ENCODE results near the gene RARA. TPM values are rescaled to one million over a fixed set of nuclear protein-coding genes. Genes with fewer than 3 reads are reported as not detected.

The RARA gene
- total RNA-seq (10 to 100 TPM; 14.1 to 41.4 (median 19.4) TPM), polyA plus RNA-seq (10 to 100 TPM; 15.5 to 22.0 TPM)
- long read RNA-seq, donor 1, partial matches to known transcripts = 6 of 9 reads
- long read RNA-seq, donor 1, other reads (novel, unspliced or antisense) = 2 of 9 reads
- long read RNA-seq, donor 2, partial matches to known transcripts = 6 of 14 reads
- long read RNA-seq, donor 2, other reads (novel, unspliced or antisense) = 2 of 14 reads
- long read RNA-seq, donor 3, partial matches to known transcripts = 2 of 8 reads
- long read RNA-seq, donor 3, other reads (novel, unspliced or antisense) = 3 of 8 reads

- Histone ChIP-seq H3K27ac (peak within 1 kb of the TSS in 10 of 12 donors; percentile 19 to 99 (median 70)), H3K27me3 (no peaks in the 10 kb centered on the region), H3K9me3 (no peaks in the 10 kb centered on the region), H3K36me3 (no peaks in the 10 kb centered on the region), H3K4me3 (peak within 1 kb of the TSS in 11 of 12 donors; percentile 25 to 66 (median 50)), H3K4me1 (peaks cover 21 to 89% (median 79%) of the 10 kb centered on the region in 12 donors)
- ATAC-seq (peak in 3 of 4 donors; percentile 23 to 47 (median 35)), DNase-seq (peak in 2 of 5 donors; percentile 48 to 69)
- intact Hi-C loops (cut with DNase I) = loop anchor here in 9 of 10 donors (2.0 to 10.0 kb wide), 4 partner anchors 40 to 226 kb away; partner anchors contain the start of gene TOP2A (in 5 of the 9)
- 10 to 20% (median 17%) methylated on average over 15 to 20 of the region's 20 CpGs for WGBS, 4 donors
- TF ChIP-seq CTCF (IDR thresholded peaks at IDR 0.05) = no peak
- no peak for TF ChIP-seq POLR2A (IDR thresholded peaks at IDR 0.05)
Observed at GRCh38 chr17:40309031-40309948, at the start of gene RARA. Gene RARA, plus strand, starts transcription at chr17:40309180. Its CDS starts 22,039 bp downstream, at chr17:40331219.

DNA sequence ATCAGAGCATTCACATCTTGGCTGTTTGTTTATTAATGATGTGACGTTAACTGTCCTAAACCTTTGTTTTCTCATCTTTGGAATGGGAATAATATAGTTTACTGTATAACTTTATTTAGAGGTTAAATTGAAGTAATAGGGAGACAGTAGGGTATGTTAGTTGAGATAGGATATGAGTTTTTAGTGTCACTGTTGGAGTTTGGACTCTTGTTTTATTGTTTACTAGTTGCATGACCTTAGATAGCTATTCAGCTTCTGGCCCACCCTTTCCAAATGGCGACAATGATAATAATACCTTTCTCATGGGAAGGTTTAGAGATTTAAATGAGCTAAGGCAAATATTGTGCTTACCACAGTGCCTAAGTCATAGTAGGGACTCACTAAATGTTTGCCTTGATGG, 49.5 kb upstream of the RARA start:
- Histone ChIP-seq H3K27ac (no peak overlapping the region), H3K27me3 (no peaks in the 10 kb centered on the region), H3K4me3 (no peak overlapping the region), H3K4me1 (peaks cover 0 to 8% (median 0%) of the 10 kb centered on the region in 12 donors), H3K36me3 (peaks cover 2 to 85% (median 80%) of the 10 kb centered on the region in 9 donors), H3K9me3 (no peaks in the 10 kb centered on the region)
- WGBS, 4 donors = 89 to 97% (median 93%) methylated on average over 2 of the region's 2 CpGs
- DNase-seq (no peak), ATAC-seq (no peak)
- intact Hi-C loops (cut with DNase I) = no loop called here
- no peak for TF ChIP-seq CTCF (IDR thresholded peaks at IDR 0.05)

GRCh38 chr17:40260528-40260927, 48.5 kb upstream of the RARA start:
- TF ChIP-seq CTCF (IDR thresholded peaks at IDR 0.05) (no peak), POLR2A (IDR thresholded peaks at IDR 0.05) (no peak)

More at GRCh38 chr17:40260528-40260927, 48.5 kb upstream of the RARA start:
- DNase-seq (peak in 1 of 5 donors; percentile 28), ATAC-seq (no peak)
- Histone ChIP-seq H3K36me3 (peaks cover 6 to 95% (median 83%) of the 10 kb centered on the region in 9 donors), H3K27ac (no peak overlapping the region), H3K27me3 (no peaks in the 10 kb centered on the region), H3K4me3 (no peak overlapping the region), H3K9me3 (no peaks in the 10 kb centered on the region), H3K4me1 (peaks cover 0 to 8% (median 0%) of the 10 kb centered on the region in 12 donors)
- intact Hi-C loops (cut with DNase I) = no loop called here
- WGBS, 4 donors = 74 to 83% (median 80%) methylated on average over 7 of the region's 7 CpGs
